ENCODE data around the gene MVB12B.

Gene MVB12B

DNA sequence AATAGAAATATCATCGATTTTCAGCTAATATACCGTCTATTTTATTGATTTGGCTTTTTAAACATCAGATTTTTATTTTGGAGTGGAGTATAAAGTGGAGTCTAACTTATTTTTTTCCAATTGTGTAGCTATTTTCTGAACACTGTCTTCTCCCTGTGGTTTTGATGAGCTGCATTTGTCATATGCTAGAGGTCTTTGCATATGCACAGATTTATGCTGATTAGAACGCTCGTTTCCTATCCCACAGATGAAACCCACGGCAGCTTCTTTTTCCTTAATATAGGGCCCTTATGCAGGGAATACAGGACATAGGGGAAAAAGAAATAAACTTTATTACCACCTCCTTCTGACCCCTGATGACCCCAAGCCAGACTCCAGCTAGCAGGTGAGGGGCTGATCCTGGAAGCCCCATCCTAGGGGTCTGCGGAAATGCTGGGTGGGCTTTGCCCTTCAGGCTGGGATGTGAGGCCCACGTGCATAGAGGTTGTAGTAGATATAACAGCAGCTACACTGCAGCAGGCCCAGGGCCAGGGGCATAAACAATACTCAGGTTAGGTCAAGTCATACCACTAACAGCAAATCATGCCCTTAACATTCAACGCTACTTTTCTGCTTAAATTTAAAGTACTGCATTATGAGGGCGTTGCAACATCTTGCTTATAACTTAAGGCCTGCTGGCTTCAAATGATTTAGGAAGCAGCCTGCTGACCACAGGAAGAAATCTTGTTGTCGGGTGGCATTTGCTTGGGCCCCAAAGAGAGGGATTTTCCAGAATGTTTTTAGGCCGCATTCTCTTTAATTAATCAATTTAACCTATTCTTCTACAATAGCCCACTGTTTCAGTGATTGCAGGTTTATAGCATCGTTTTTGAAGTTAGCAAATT, 28.5 kb downstream of the MVB12B start:
- no peak overlapping the region for H3K4ac ChIP-seq (ENCODE audit: low read length)
- peaks cover 0 to 16% of the 10 kb centered on the region in 2 donors for H3K36me3 ChIP-seq (replicated peaks in 1 of 2; ENCODE audit: control insufficient read depth in 2 of 2, insufficient read depth in 2 of 2, low read length in 2 of 2)
- peak overlapping the region in 1 of 2 donors; percentile 40 for H3K4me3 ChIP-seq (ENCODE audit: low read length in 2 of 2)
- no peaks in the 10 kb centered on the region for H3K27me3 ChIP-seq (ENCODE audit: control insufficient read depth in 3 of 3, insufficient read depth in 3 of 3, low read depth in 1 of 3, low read length in 3 of 3)
- DNase-seq (ENCODE audit: low spot score) = no peak
- H3K4me2 ChIP-seq (ENCODE audit: insufficient read depth, low read length, poor library complexity, severe bottlenecking) = no peak overlapping the region
- no peak overlapping the region for H3K27ac ChIP-seq (replicated peaks; ENCODE audit: low read length)
- H2BK12ac ChIP-seq (ENCODE audit: low read length) = no peak overlapping the region
- no peak overlapping the region for H2AFZ ChIP-seq (ENCODE audit: low read length)
- H4K91ac ChIP-seq (ENCODE audit: low read depth, low read length, poor library complexity) = no peak overlapping the region
- no peak overlapping the region for H3K9ac ChIP-seq (ENCODE audit: low read depth, low read length, poor library complexity)
- H2AK5ac ChIP-seq (ENCODE audit: low read depth, low read length) = no peak overlapping the region
- peaks cover 4% of the 10 kb centered on the region for H3K79me1 ChIP-seq (ENCODE audit: low read depth, low read length)
- H2BK15ac ChIP-seq (ENCODE audit: low read length) = no peak overlapping the region
- H2BK120ac ChIP-seq (ENCODE audit: low read depth, low read length) = no peak overlapping the region
- H2BK5ac ChIP-seq (ENCODE audit: low read length) = no peak overlapping the region
- peak overlapping the region; percentile 6 for H3K18ac ChIP-seq (ENCODE audit: low read length)
- H3K14ac ChIP-seq (ENCODE audit: low read length) = no peak overlapping the region
- H3K4me1 ChIP-seq (ENCODE audit: control insufficient read depth in 2 of 2, insufficient read depth in 1 of 2, low read depth in 1 of 2, low read length in 2 of 2) = peaks cover 0 to 2% of the 10 kb centered on the region in 2 donors
- H3K23ac ChIP-seq (ENCODE audit: low read depth, low read length, poor library complexity) = peak overlapping the region; percentile 6
- peaks cover 2 to 26% of the 10 kb centered on the region in 2 donors for H3K9me3 ChIP-seq (replicated peaks in 1 of 2; ENCODE audit: control insufficient read depth in 2 of 2, insufficient read depth in 1 of 2, low read depth in 1 of 2, low read length in 2 of 2)
- WGBS, 2 donors (ENCODE audit: extremely low coverage in 2 of 2, insufficient read length in 2 of 2, insufficient replicate concordance in 1 of 2) = no CpG with 5 or more reads among the region's 12 CpGs
- H4K8ac ChIP-seq (ENCODE audit: low read depth, low read length) = no peak overlapping the region

DNA sequence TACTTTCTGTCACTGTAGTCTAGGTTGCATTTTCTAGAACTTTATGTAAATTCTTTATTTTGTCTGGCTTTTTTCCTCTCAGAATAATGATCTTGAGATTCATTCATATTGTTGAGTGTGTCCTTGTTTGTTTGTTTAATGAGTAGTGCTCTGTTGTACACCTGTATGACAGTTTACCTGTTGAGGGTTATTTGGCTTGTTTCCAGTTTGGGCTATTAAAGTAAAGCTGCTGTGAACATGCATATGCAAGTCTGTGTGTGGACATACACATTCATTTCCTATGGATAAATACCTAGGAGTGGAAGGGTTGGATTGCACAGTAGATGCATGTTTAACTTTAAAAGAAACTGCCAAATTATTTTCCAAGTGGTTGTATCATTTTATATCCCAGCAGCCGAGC, 30.4 kb downstream of the MVB12B start:
- no peak overlapping the region for H3K14ac ChIP-seq (ENCODE audit: low read length)

DNA sequence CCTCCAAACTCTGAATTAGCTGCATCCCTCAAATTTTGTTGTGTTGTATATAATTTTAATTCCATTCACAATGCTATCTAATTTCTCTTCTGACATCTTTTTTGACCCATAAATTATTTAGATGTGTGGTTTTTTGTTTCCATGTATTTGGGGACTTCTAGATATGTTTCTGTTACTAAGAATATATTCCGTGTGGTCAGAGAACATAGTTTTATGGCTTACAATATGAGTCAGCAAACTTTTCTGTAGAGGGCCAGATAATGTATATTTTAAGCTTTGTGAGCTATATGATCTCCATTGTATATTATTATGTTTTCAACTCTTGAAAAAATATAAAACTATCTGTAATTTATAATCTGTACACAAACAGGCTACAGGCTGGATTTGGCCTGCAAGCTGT, 33.4 kb downstream of the MVB12B start:
- H2BK120ac ChIP-seq (ENCODE audit: low read depth, low read length) = no peak overlapping the region
- H3K4ac ChIP-seq (ENCODE audit: low read length) = no peak overlapping the region
- no peak overlapping the region for H4K8ac ChIP-seq (ENCODE audit: low read depth, low read length)
- no peak overlapping the region for H3K9ac ChIP-seq (ENCODE audit: low read depth, low read length, poor library complexity)
- WGBS, 2 donors (ENCODE audit: extremely low coverage in 2 of 2, insufficient read length in 2 of 2, insufficient replicate concordance in 1 of 2) = no CpG with 5 or more reads among the region's 1 CpG
- no peak overlapping the region for H2BK15ac ChIP-seq (ENCODE audit: low read length)
- H3K27me3 ChIP-seq (ENCODE audit: control insufficient read depth in 3 of 3, insufficient read depth in 3 of 3, low read depth in 1 of 3, low read length in 3 of 3) = no peaks in the 10 kb centered on the region
- H3K36me3 ChIP-seq (replicated peaks in 1 of 2; ENCODE audit: control insufficient read depth in 2 of 2, insufficient read depth in 2 of 2, low read length in 2 of 2) = peaks cover 0 to 15% of the 10 kb centered on the region in 2 donors
- no peak overlapping the region for H2BK5ac ChIP-seq (ENCODE audit: low read length)
- H4K91ac ChIP-seq (ENCODE audit: low read depth, low read length, poor library complexity) = no peak overlapping the region
- H3K9me3 ChIP-seq (replicated peaks in 1 of 2; ENCODE audit: control insufficient read depth in 2 of 2, insufficient read depth in 1 of 2, low read depth in 1 of 2, low read length in 2 of 2) = peaks cover 0 to 48% of the 10 kb centered on the region in 2 donors
- H2BK12ac ChIP-seq (ENCODE audit: low read length) = no peak overlapping the region
- H3K79me1 ChIP-seq (ENCODE audit: low read depth, low read length) = peaks cover 4% of the 10 kb centered on the region
- no peak overlapping the region for H3K4me2 ChIP-seq (ENCODE audit: insufficient read depth, low read length, poor library complexity, severe bottlenecking)
- H3K18ac ChIP-seq (ENCODE audit: low read length) = no peak overlapping the region
- H2AK5ac ChIP-seq (ENCODE audit: low read depth, low read length) = no peak overlapping the region
- no peak overlapping the region for H3K23ac ChIP-seq (ENCODE audit: low read depth, low read length, poor library complexity)
- no peak for DNase-seq (ENCODE audit: low spot score)
- no peak overlapping the region for H3K27ac ChIP-seq (replicated peaks; ENCODE audit: low read length)
- H3K4me1 ChIP-seq (ENCODE audit: control insufficient read depth in 2 of 2, insufficient read depth in 1 of 2, low read depth in 1 of 2, low read length in 2 of 2) = peaks cover 0 to 4% of the 10 kb centered on the region in 2 donors
- H2AFZ ChIP-seq (ENCODE audit: low read length) = no peak overlapping the region
- H3K14ac ChIP-seq (ENCODE audit: low read length) = no peak overlapping the region
- no peak overlapping the region for H3K4me3 ChIP-seq (ENCODE audit: low read length in 2 of 2)

More for the DNA sequence above, 30.4 kb downstream of the MVB12B start:
- Histone ChIP-seq H4K8ac (ENCODE audit: low read depth, low read length) (no peak overlapping the region), H3K79me1 (ENCODE audit: low read depth, low read length) (peaks cover 4% of the 10 kb centered on the region), H3K9me3 (replicated peaks in 1 of 2; ENCODE audit: control insufficient read depth in 2 of 2, insufficient read depth in 1 of 2, low read depth in 1 of 2, low read length in 2 of 2) (peaks cover 0 to 32% of the 10 kb centered on the region in 2 donors), H3K18ac (ENCODE audit: low read length) (no peak overlapping the region), H3K27me3 (ENCODE audit: control insufficient read depth in 3 of 3, insufficient read depth in 3 of 3, low read depth in 1 of 3, low read length in 3 of 3) (no peaks in the 10 kb centered on the region), H2BK120ac (ENCODE audit: low read depth, low read length) (no peak overlapping the region), H2AFZ (ENCODE audit: low read length) (no peak overlapping the region), H3K23ac (ENCODE audit: low read depth, low read length, poor library complexity) (no peak overlapping the region), H2AK5ac (ENCODE audit: low read depth, low read length) (no peak overlapping the region), H2BK15ac (ENCODE audit: low read length) (no peak overlapping the region), H3K4ac (ENCODE audit: low read length) (no peak overlapping the region), H3K4me3 (ENCODE audit: low read length in 2 of 2) (no peak overlapping the region), H2BK12ac (ENCODE audit: low read length) (no peak overlapping the region), H3K36me3 (replicated peaks in 1 of 2; ENCODE audit: control insufficient read depth in 2 of 2, insufficient read depth in 2 of 2, low read length in 2 of 2) (peaks cover 0 to 12% of the 10 kb centered on the region in 2 donors), H4K91ac (ENCODE audit: low read depth, low read length, poor library complexity) (no peak overlapping the region), H3K9ac (ENCODE audit: low read depth, low read length, poor library complexity) (no peak overlapping the region), H3K4me1 (ENCODE audit: control insufficient read depth in 2 of 2, insufficient read depth in 1 of 2, low read depth in 1 of 2, low read length in 2 of 2) (peaks cover 0 to 2% of the 10 kb centered on the region in 2 donors), H3K4me2 (ENCODE audit: insufficient read depth, low read length, poor library complexity, severe bottlenecking) (no peak overlapping the region), H2BK5ac (ENCODE audit: low read length) (no peak overlapping the region), H3K27ac (replicated peaks; ENCODE audit: low read length) (no peak overlapping the region)
- DNase-seq (ENCODE audit: low spot score) = no peak
- no CpG with 5 or more reads among the region's 1 CpG for WGBS, 2 donors (ENCODE audit: extremely low coverage in 2 of 2, insufficient read length in 2 of 2, insufficient replicate concordance in 1 of 2)

DNA sequence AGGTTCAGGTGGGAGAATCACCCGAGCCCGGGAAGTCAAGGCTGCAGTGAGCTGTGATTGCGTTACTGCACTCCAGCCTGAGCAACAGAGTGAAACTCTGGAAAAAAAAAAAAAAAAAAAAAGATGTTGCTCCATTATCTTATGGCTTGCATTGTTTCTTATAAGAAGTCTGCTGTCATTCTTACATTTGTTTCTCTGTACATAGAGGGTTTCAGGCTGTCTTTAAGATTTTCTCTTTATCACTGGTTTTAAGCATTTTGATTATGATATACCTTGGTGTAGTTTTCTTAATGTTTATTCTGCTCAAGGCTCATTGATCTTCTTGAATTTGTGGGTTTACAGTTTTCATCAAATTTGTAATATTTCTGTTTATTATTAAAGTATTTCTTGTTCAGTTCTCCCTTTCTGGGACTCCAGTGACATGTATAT, 35.2 kb downstream of the MVB12B start:
- H3K4me3 ChIP-seq (ENCODE audit: low read length in 2 of 2) = no peak overlapping the region
- H3K18ac ChIP-seq (ENCODE audit: low read length) = no peak overlapping the region
- H3K79me1 ChIP-seq (ENCODE audit: low read depth, low read length) = no peaks in the 10 kb centered on the region
- H2AK5ac ChIP-seq (ENCODE audit: low read depth, low read length) = no peak overlapping the region
- H2BK15ac ChIP-seq (ENCODE audit: low read length) = no peak overlapping the region
- H3K4me1 ChIP-seq (ENCODE audit: control insufficient read depth in 2 of 2, insufficient read depth in 1 of 2, low read depth in 1 of 2, low read length in 2 of 2) = peaks cover 0 to 8% of the 10 kb centered on the region in 2 donors
- no peak overlapping the region for H3K27ac ChIP-seq (replicated peaks; ENCODE audit: low read length)
- DNase-seq (ENCODE audit: low spot score) = no peak
- peaks cover 0 to 10% of the 10 kb centered on the region in 2 donors for H3K36me3 ChIP-seq (replicated peaks in 1 of 2; ENCODE audit: control insufficient read depth in 2 of 2, insufficient read depth in 2 of 2, low read length in 2 of 2)
- no peak overlapping the region for H4K8ac ChIP-seq (ENCODE audit: low read depth, low read length)
- H2BK12ac ChIP-seq (ENCODE audit: low read length) = no peak overlapping the region
- H3K27me3 ChIP-seq (ENCODE audit: control insufficient read depth in 3 of 3, insufficient read depth in 3 of 3, low read depth in 1 of 3, low read length in 3 of 3) = no peaks in the 10 kb centered on the region
- no peak overlapping the region for H3K9ac ChIP-seq (ENCODE audit: low read depth, low read length, poor library complexity)
- H4K91ac ChIP-seq (ENCODE audit: low read depth, low read length, poor library complexity) = no peak overlapping the region
- no peak overlapping the region for H3K4ac ChIP-seq (ENCODE audit: low read length)
- H2AFZ ChIP-seq (ENCODE audit: low read length) = no peak overlapping the region
- no peak overlapping the region for H3K23ac ChIP-seq (ENCODE audit: low read depth, low read length, poor library complexity)
- H2BK120ac ChIP-seq (ENCODE audit: low read depth, low read length) = no peak overlapping the region
- H2BK5ac ChIP-seq (ENCODE audit: low read length) = no peak overlapping the region
- no peak overlapping the region for H3K14ac ChIP-seq (ENCODE audit: low read length)
- H3K9me3 ChIP-seq (replicated peaks in 1 of 2; ENCODE audit: control insufficient read depth in 2 of 2, insufficient read depth in 1 of 2, low read depth in 1 of 2, low read length in 2 of 2) = peaks cover 0 to 48% of the 10 kb centered on the region in 2 donors
- no peak overlapping the region for H3K4me2 ChIP-seq (ENCODE audit: insufficient read depth, low read length, poor library complexity, severe bottlenecking)
- WGBS, 2 donors (ENCODE audit: extremely low coverage in 2 of 2, insufficient read length in 2 of 2, insufficient replicate concordance in 1 of 2) = no CpG with 5 or more reads among the region's 3 CpGs

Measured in neuronal stem cell (in vitro differentiated cells).